HCT116 (cell line): ENCODE data around the gene LYG2.

Source experiments
- CTCF ChIP-seq, 3 experiments: fragments of 200-600 bp in 1 of 3; sonication (generic) in 1 of 3; IDR thresholded peaks in 2 of 3; conservative IDR thresholded peaks in 1 of 3; 2 replicates each; pipeline ENCODE4 v1.5.1; 2012 to 2017; ENCODE audit warnings: low read depth in 2 of 3, low read length in 2 of 3, antibody characterized with exemption in 1 of 3, borderline replicate concordance in 1 of 3, control low read depth in 1 of 3, mild to moderate bottlenecking in 1 of 3, mixed read lengths in 1 of 3, mixed run types in 1 of 3, moderate library complexity in 1 of 3; ENCODE audit not compliant: insufficient read depth in 1 of 3
- ELF1 ChIP-seq: IDR thresholded peaks from 2 replicates; pipeline ENCODE4 v1.6.1; 2012; ENCODE audit warnings: low read depth, borderline replicate concordance
- EZH2phosphoT487 ChIP-seq: fragments of 200-600 bp; IDR thresholded peaks from 2 replicates; pipeline ENCODE4 v1.6.1; 2018; ENCODE audit warnings: antibody characterized with exemption, borderline replicate concordance
- POLR2A ChIP-seq: IDR thresholded peaks from 2 replicates; pipeline ENCODE4 v1.7.0; 2011; ENCODE audit warnings: borderline replicate concordance; ENCODE audit not compliant: insufficient read depth, insufficient read length; ENCODE audit errors: extremely low read depth
- POLR2AphosphoS5 ChIP-seq: IDR thresholded peaks from 2 replicates; pipeline ENCODE4 v1.6.1; 2011; ENCODE audit warnings: mild to moderate bottlenecking, low read depth, low read length, moderate library complexity
- RAD21 ChIP-seq: IDR thresholded peaks from 2 replicates; pipeline ENCODE4 v1.6.1; 2012; ENCODE audit warnings: low read depth, mild to moderate bottlenecking
- SP1 ChIP-seq: IDR thresholded peaks from 2 replicates; pipeline ENCODE4 v1.6.1; 2012; ENCODE audit warnings: low read depth
- TCF7L2 ChIP-seq: IDR thresholded peaks from 2 replicates; pipeline ENCODE4 v1.7.0; 2011; ENCODE audit warnings: borderline replicate concordance, inconsistent platforms; ENCODE audit not compliant: insufficient read depth, insufficient read length; ENCODE audit errors: extremely low read depth
- YY1 ChIP-seq: IDR thresholded peaks from 2 replicates; pipeline ENCODE4 v1.6.1; 2011; ENCODE audit warnings: low read length, low read depth, moderate library complexity, mild to moderate bottlenecking; ENCODE audit not compliant: insufficient replicate concordance; ENCODE audit errors: extremely low read depth
- ZNF274 ChIP-seq: fragments of 200-500 bp; sonication (Bioruptor generic); IDR thresholded peaks from 2 replicates; pipeline ENCODE4 v1.6.1; 2014; ENCODE audit warnings: mild to moderate bottlenecking, low read depth, low read length, inconsistent platforms
- TF ChIP-seq, protein P1 (sequence below): IDR thresholded peaks from 2 replicates; pipeline ENCODE4 v1.6.1; 2012; ENCODE audit warnings: low read depth
- TF ChIP-seq, protein P2 (sequence below): IDR thresholded peaks from 2 replicates; pipeline ENCODE4 v1.6.1; 2012

- TF ChIP-seq SP1 (no peak), POLR2A (no peak), ELF1 (no peak), CTCF (IDR thresholded peaks at IDR 0.05 in 2 of 3, conservative IDR thresholded peaks at IDR 0.05 in 1 of 3; ENCODE audit: borderline replicate concordance in 1 of 3, insufficient read depth in 1 of 3, low read depth in 2 of 3, low read length in 2 of 3) (no peak), POLR2AphosphoS5 (no peak), RAD21 (no peak), YY1 (no peak), TCF7L2 (no peak), EZH2phosphoT487 (no peak), ZNF274 (no peak)
- TF ChIP-seq, protein P1, sequence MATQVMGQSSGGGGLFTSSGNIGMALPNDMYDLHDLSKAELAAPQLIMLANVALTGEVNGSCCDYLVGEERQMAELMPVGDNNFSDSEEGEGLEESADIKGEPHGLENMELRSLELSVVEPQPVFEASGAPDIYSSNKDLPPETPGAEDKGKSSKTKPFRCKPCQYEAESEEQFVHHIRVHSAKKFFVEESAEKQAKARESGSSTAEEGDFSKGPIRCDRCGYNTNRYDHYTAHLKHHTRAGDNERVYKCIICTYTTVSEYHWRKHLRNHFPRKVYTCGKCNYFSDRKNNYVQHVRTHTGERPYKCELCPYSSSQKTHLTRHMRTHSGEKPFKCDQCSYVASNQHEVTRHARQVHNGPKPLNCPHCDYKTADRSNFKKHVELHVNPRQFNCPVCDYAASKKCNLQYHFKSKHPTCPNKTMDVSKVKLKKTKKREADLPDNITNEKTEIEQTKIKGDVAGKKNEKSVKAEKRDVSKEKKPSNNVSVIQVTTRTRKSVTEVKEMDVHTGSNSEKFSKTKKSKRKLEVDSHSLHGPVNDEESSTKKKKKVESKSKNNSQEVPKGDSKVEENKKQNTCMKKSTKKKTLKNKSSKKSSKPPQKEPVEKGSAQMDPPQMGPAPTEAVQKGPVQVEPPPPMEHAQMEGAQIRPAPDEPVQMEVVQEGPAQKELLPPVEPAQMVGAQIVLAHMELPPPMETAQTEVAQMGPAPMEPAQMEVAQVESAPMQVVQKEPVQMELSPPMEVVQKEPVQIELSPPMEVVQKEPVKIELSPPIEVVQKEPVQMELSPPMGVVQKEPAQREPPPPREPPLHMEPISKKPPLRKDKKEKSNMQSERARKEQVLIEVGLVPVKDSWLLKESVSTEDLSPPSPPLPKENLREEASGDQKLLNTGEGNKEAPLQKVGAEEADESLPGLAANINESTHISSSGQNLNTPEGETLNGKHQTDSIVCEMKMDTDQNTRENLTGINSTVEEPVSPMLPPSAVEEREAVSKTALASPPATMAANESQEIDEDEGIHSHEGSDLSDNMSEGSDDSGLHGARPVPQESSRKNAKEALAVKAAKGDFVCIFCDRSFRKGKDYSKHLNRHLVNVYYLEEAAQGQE: no peak
- TF ChIP-seq, protein P2, sequence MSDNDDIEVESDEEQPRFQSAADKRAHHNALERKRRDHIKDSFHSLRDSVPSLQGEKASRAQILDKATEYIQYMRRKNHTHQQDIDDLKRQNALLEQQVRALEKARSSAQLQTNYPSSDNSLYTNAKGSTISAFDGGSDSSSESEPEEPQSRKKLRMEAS: no peak
Observed at GRCh38 chr2:99240431-99240830, 15.0 kb downstream of the LYG2 start.
